Fibroblast of upper back skin (primary cell): ENCODE measurements around the gene ST7.
"Not testable (repeated sequence)": the region's sequence is repeated elsewhere in the genome, so short reads cannot be mapped to it uniquely, and the experiment has no call there.

Experiments used
- DNase-seq: peaks from one replicate; pipeline ENCODE4 v3.0.0-alpha.2; 2013

The ST7 gene

GRCh38 chr7:117101026-117101425, 147.7 kb downstream of the ST7 start:
- DNase-seq = no peak

- no peak for DNase-seq
These were observed 157.4 kb downstream of the ST7 start for GRCh38 chr7:117110480-117111315.

GRCh38 chr7:117111535-117111934, 158.2 kb downstream of the ST7 start:
- no peak for DNase-seq

- no peak for DNase-seq
These were observed 159.3 kb downstream of the ST7 start for GRCh38 chr7:117112640-117113039.

- DNase-seq = no peak
These were observed 160.6 kb downstream of the ST7 start for GRCh38 chr7:117113871-117114270.

- no peak for DNase-seq
These were observed 161.0 kb downstream of the ST7 start for GRCh38 chr7:117114272-117114671.

- DNase-seq = no peak
These were observed 162.9 kb downstream of the ST7 start for GRCh38 chr7:117116211-117116610.

GRCh38 chr7:117117172-117117571, 163.9 kb downstream of the ST7 start:
- no peak for DNase-seq

- DNase-seq = no peak
These were observed 165.4 kb downstream of the ST7 start for GRCh38 chr7:117118579-117119180.

- peak; percentile 78 for DNase-seq
These were observed 166.1 kb downstream of the ST7 start for GRCh38 chr7:117119192-117119924.

GRCh38 chr7:117120321-117120720, 167.0 kb downstream of the ST7 start:
- not testable (repeated sequence) for DNase-seq

- DNase-seq = not testable (repeated sequence)
These were observed 168.7 kb downstream of the ST7 start for GRCh38 chr7:117122036-117122435.

- no peak for DNase-seq
These were observed 169.2 kb downstream of the ST7 start for GRCh38 chr7:117122536-117122935.

- DNase-seq = no peak
These were observed 170.1 kb downstream of the ST7 start for GRCh38 chr7:117123311-117123926.

- peak; percentile 94 for DNase-seq
These were observed 171.4 kb downstream of the ST7 start for GRCh38 chr7:117124591-117125220.

- no peak for DNase-seq
These were observed 173.4 kb downstream of the ST7 start for GRCh38 chr7:117126676-117127075.

GRCh38 chr7:117127585-117128168, 174.4 kb downstream of the ST7 start:
- DNase-seq = peak; percentile 65

- no peak for DNase-seq
These were observed 176.2 kb downstream of the ST7 start for GRCh38 chr7:117129521-117129955.

GRCh38 chr7:117130262-117130661, 177.0 kb downstream of the ST7 start:
- DNase-seq = peak; percentile 38

- DNase-seq = peak; percentile 94
These were observed 179.2 kb downstream of the ST7 start for GRCh38 chr7:117132321-117133120.

GRCh38 chr7:117133125-117133524, 179.8 kb downstream of the ST7 start:
- no peak for DNase-seq
